ENCODE results near the gene DDI2.

DNA sequence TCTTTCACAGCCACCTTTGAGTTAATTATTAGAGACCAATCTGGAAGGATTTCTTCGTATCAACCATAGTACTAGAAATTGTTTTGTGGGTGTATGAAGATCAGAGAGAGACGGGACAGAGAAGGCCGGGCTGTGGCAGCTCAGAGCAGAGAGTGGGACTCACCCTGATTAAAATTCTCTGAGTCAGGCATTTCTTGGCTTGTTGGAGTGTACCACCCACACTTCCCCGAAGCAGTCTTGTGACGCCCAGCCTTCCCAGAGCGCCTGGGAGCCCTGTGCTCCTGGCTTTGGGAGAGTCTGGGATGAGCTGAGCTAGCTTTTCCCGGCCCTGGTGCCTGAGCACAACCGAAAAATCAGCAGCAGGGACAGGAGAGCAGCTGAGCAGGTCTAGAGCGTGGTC is 86.3 kb downstream of the DDI2 start:
- TF ChIP-seq POLR2A (IDR thresholded peaks at IDR 0.05; ENCODE audit: low read depth, low read length) (no peak), POLR2AphosphoS5 (IDR thresholded peaks at IDR 0.05; ENCODE audit: low read depth, low read length) (no peak), TAF1 (IDR thresholded peaks at IDR 0.05; ENCODE audit: borderline replicate concordance, low read depth, low read length) (no peak)

Measured in GM12892 (cell line).